Epithelial cell of proximal tubule (primary cell): Measurements from ENCODE around the gene MRPS18C. TPM values are rescaled to one million over a fixed set of nuclear protein-coding genes. Genes with fewer than 3 reads are reported as not detected.
A peak's percentile ranks its signal among the peaks of the same experiment; 100 is the strongest.

Experiments
- DNase-seq: peaks from one replicate; pipeline ENCODE4 v3.0.0-alpha.2; 2011; ENCODE audit warnings: low read depth
- H3K4me3 ChIP-seq: 2 replicates; pipeline ENCODE4 v1.5.1; 2011; ENCODE audit warnings: low read depth, mild to moderate bottlenecking, low read length
- total RNA-seq: library from RNA; depleted of rRNA; stranded (reverse); fragments of >200 nt; gene quantifications from 2 replicates; pipeline ENCODE4 v1.2.3, GENCODE V29; 2015
- TF ChIP-seq, protein P1 (sequence below): conservative IDR thresholded peaks from 2 replicates; pipeline ENCODE4 v1.5.1; 2012; ENCODE audit warnings: low read depth, mild to moderate bottlenecking, low read length

Gene MRPS18C
- total RNA-seq, 1 donor from 2014 or later: 19.0 TPM

DNA sequence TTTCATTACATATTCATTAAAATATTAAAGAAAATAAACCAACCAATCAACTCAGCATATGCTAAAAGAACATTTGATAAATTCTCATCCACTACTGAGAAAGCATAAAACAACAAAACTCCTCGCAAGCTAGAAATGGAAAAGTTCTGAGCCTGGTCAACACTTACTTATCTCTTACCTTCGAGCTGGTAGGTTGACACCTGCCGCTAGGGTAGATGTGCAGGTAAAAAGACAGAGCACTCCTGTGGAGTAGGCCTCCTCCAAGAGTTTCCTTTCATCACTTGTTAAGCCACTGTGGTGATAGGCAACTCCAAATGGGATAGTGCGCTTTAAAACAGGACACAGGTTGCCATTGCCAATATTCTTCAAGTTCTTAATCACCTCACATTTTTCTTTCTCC lies 19.2 kb upstream of the MRPS18C start:
- no peak overlapping the region for H3K4me3 ChIP-seq
- TF ChIP-seq, protein P1, sequence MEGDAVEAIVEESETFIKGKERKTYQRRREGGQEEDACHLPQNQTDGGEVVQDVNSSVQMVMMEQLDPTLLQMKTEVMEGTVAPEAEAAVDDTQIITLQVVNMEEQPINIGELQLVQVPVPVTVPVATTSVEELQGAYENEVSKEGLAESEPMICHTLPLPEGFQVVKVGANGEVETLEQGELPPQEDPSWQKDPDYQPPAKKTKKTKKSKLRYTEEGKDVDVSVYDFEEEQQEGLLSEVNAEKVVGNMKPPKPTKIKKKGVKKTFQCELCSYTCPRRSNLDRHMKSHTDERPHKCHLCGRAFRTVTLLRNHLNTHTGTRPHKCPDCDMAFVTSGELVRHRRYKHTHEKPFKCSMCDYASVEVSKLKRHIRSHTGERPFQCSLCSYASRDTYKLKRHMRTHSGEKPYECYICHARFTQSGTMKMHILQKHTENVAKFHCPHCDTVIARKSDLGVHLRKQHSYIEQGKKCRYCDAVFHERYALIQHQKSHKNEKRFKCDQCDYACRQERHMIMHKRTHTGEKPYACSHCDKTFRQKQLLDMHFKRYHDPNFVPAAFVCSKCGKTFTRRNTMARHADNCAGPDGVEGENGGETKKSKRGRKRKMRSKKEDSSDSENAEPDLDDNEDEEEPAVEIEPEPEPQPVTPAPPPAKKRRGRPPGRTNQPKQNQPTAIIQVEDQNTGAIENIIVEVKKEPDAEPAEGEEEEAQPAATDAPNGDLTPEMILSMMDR: no peak
- DNase-seq: no peak

DNA sequence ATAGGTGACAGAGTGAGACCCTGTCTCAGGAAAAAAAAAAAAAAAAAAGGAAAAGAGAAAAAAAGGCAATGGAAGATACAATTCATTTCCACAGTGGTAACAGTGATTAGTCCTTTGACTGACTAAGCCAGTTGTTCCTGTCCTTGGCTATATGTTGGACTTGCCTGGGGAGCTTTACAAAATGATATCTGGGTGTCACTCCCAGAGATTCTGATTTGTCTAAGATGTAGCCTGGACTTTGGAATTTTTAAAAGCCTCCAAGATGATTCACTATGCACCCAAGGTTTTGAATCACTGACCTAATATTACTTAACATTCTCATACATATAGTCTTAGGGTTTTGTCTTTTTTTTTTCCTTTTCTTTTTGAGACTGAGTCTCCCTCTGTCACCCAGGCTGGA lies 17.1 kb upstream of the MRPS18C start:
- no peak for DNase-seq
- TF ChIP-seq, protein P1: no peak

DNA sequence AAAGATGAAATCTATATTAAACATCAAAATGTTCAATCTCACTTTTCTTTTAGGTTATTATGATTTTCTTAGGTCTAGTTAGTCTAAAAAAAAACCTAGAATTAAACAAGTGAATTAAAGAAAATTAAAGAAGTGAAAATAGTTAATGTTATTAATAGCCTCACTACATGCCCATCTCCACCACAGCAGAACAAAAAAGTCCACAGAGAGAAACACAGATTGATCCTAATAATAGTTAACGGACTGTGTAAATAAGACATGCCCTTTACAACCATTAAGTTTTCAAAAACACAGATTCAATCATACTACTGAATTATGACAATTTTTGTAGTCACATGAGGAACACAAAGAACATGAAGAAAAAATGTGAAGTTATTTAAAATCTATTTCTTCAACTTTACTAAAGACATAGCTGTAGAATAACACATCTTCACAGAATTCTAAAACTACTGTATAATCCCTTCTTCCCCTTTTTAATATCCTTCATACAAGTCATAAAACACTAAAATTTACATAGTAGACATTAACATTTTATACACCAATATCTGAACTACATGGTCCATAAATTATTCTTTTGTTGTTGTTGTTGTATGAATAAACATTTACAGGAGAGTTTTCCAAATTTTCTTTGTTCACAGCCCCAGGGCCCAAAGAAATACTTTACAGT lies 15.6 kb upstream of the MRPS18C start:
- TF ChIP-seq, protein P1: no peak
- no peak for DNase-seq
- H3K4me3 ChIP-seq: no peak overlapping the region

More for the DNA sequence above, 17.1 kb upstream of the MRPS18C start:
- no peak overlapping the region for H3K4me3 ChIP-seq

DNA sequence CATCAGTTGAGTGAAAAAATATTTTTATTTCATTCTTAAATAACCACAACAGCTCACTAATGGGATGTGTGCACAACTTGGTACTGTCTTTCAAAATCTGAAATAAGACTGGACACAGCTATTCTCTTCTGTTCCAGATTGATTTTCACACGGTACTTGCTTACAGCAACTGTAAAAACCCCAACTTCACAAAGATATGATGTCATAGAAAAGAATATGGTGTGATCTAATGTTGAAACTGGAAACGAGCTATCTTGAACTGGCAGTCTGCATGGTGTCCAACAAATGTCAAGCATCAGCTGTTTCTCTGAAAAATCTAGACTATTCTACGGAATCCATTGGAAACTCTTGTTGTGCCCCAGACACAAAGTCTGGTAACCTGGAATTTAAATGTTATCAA lies 15.0 kb upstream of the MRPS18C start:
- no peak for DNase-seq
- TF ChIP-seq, protein P1: no peak
- no peak overlapping the region for H3K4me3 ChIP-seq

DNA sequence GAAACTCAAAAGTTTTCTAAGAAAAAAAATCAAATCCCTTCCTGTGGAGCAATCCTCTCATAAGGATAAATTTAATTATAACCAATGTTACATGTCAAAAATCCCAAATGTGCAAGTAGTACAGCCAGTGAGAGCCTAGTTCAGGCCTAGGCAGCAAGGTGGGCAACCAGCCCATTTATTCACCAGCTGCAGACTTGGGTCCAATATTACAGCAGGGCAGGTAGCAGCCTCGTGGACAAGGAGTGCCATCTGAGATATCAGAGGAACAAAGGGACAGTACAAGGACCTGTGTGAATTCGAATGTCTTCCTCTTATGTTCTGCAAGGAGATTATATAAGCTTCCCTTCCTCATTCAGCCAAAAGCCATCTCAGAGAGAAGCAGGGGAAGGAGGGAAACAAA lies 6.8 kb upstream of the MRPS18C start:
- DNase-seq: no peak
- TF ChIP-seq, protein P1: no peak
- H3K4me3 ChIP-seq: no peak overlapping the region

DNA sequence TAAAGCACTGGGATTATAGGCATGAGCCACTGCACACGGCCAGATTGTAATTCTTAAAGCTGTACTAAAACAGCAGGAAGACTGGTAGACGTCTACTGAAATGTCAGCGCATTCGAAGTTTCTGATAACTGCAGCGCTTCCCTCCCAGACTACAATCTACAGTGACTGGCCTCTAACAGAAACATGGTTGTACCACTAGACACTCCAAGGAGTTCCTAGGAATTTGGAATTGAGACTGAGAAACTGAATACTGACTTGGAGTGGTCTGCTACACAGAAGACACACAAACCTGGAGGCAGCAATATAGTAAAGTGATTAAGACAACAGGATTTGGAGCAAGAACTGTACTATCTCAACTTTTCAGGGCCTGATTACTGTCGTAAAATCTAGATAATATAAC lies 1.2 kb upstream of the MRPS18C start:
- DNase-seq: no peak
- TF ChIP-seq, protein P1: no peak
- peak overlapping the region; percentile 91 for H3K4me3 ChIP-seq

DNA sequence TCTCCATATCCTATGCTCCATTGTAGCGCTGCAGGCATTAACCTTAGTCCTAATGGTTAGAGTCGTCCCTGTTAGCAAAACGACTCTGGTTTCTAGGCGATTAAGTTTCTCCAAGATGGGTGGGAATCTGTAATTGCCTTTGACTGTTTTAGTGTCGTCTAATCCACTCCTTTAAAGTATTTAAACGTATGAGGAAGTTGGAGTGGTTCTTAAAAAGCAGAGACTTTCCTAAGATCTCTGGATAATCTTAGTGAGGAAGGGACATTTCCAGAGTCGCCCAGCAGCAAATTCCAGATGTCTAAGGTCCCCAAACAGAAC lies 285 bp downstream of the MRPS18C start:
- peak overlapping the region; percentile 91 for H3K4me3 ChIP-seq
- TF ChIP-seq, protein P1: no peak
- no peak for DNase-seq
